Measurements from ENCODE around the gene GRIK3. TPM values are rescaled to one million over a fixed set of nuclear protein-coding genes. Genes with fewer than 3 reads are reported as not detected.
"Not testable (repeated sequence)": the region's sequence is repeated elsewhere in the genome, so short reads cannot be mapped to it uniquely, and the experiment has no call there.

GRIK3 gene
- polyA plus RNA-seq (2013, experiment 1 of 2): 1.2 TPM
- 1.1 TPM for polyA plus RNA-seq (2013, experiment 2 of 2)

GRCh38 chr1:37034121-37035013, at the start of gene GRIK3:
Gene GRIK3 (minus strand): TSS chr1:37034515. CDS start chr1:37034108, 407 bp downstream.
- Histone ChIP-seq H3K79me1 (ENCODE audit: low read length) (no peaks in the 10 kb centered on the region), H2AK5ac (ENCODE audit: low read length) (no peak within 1 kb of the TSS), H4K8ac (ENCODE audit: low read depth, low read length) (no peak within 1 kb of the TSS), H2BK120ac (ENCODE audit: low read depth, low read length) (no peak within 1 kb of the TSS), H3K18ac (ENCODE audit: low read length) (peak within 1 kb of the TSS; percentile 1), H4K5ac (ENCODE audit: low read length) (no peak within 1 kb of the TSS), H2BK5ac (ENCODE audit: low read length) (no peak within 1 kb of the TSS), H3K4me2 (ENCODE audit: low read length) (peak within 1 kb of the TSS; percentile 71), H3K36me3 (ENCODE audit: control insufficient read depth, insufficient read depth, low read length) (no peaks in the 10 kb centered on the region), H3K4me1 (ENCODE audit: control insufficient read depth, low read depth, low read length) (peaks cover 6% of the 10 kb centered on the region), H3K27ac (ENCODE audit: low read depth, low read length) (no peak within 1 kb of the TSS), H3K27me3 (ENCODE audit: insufficient read depth, low read length, poor library complexity) (peaks cover 27% of the 10 kb centered on the region), H3K56ac (ENCODE audit: low read length) (peak within 1 kb of the TSS; percentile 72), H3K9ac (ENCODE audit: low read length) (peak within 1 kb of the TSS; percentile 52), H2BK15ac (replicated peaks; ENCODE audit: low read depth) (no peak within 1 kb of the TSS), H3K23ac (ENCODE audit: low read length) (peak within 1 kb of the TSS; percentile 66), H3K4ac (ENCODE audit: low read depth, low read length) (no peak within 1 kb of the TSS), H3K4me3 (ENCODE audit: low read length) (peak within 1 kb of the TSS; percentile 10), H3K79me2 (ENCODE audit: control insufficient read depth, insufficient read depth, low read length) (no peaks in the 10 kb centered on the region)
- WGBS (ENCODE audit: extremely low coverage, insufficient coverage, low lambda C conversion rate): no CpG with 5 or more reads among the region's 128 CpGs
- peak; percentile 59 for DNase-seq

GRCh38 chr1:37084013-37084412, 49.7 kb upstream of the GRIK3 start:
- no peak overlapping the region for H3K9ac ChIP-seq (ENCODE audit: low read length)
- no peaks in the 10 kb centered on the region for H3K79me2 ChIP-seq (ENCODE audit: control insufficient read depth, insufficient read depth, low read length)
- H2BK5ac ChIP-seq (ENCODE audit: low read length): no peak overlapping the region
- no peak overlapping the region for H2BK15ac ChIP-seq (replicated peaks; ENCODE audit: low read depth)
- H3K4me3 ChIP-seq (ENCODE audit: low read length): no peak overlapping the region
- no peaks in the 10 kb centered on the region for H3K27me3 ChIP-seq (ENCODE audit: insufficient read depth, low read length, poor library complexity)
- H3K4ac ChIP-seq (ENCODE audit: low read depth, low read length): no peak overlapping the region
- no peak overlapping the region for H4K8ac ChIP-seq (ENCODE audit: low read depth, low read length)
- no peak overlapping the region for H3K4me2 ChIP-seq (ENCODE audit: low read length)
- H3K27ac ChIP-seq (ENCODE audit: low read depth, low read length): no peak overlapping the region
- H3K18ac ChIP-seq (ENCODE audit: low read length): no peak overlapping the region
- no peak overlapping the region for H2BK120ac ChIP-seq (ENCODE audit: low read depth, low read length)
- H3K79me1 ChIP-seq (ENCODE audit: low read length): no peaks in the 10 kb centered on the region
- H3K36me3 ChIP-seq (ENCODE audit: control insufficient read depth, insufficient read depth, low read length): no peaks in the 10 kb centered on the region
- no peaks in the 10 kb centered on the region for H3K4me1 ChIP-seq (ENCODE audit: control insufficient read depth, low read depth, low read length)
- H2AK5ac ChIP-seq (ENCODE audit: low read length): no peak overlapping the region
- DNase-seq: no peak
- no peak overlapping the region for H4K5ac ChIP-seq (ENCODE audit: low read length)
- no CpG with 5 or more reads among the region's 10 CpGs for WGBS (ENCODE audit: extremely low coverage, insufficient coverage, low lambda C conversion rate)
- H3K23ac ChIP-seq (ENCODE audit: low read length): no peak overlapping the region
- no peak overlapping the region for H3K56ac ChIP-seq (ENCODE audit: low read length)

- no peak overlapping the region for H3K56ac ChIP-seq (ENCODE audit: low read length)
- no peak overlapping the region for H2BK15ac ChIP-seq (replicated peaks; ENCODE audit: low read depth)
- H3K79me1 ChIP-seq (ENCODE audit: low read length): no peaks in the 10 kb centered on the region
- no peak overlapping the region for H2AK5ac ChIP-seq (ENCODE audit: low read length)
- H4K8ac ChIP-seq (ENCODE audit: low read depth, low read length): no peak overlapping the region
- H2BK120ac ChIP-seq (ENCODE audit: low read depth, low read length): no peak overlapping the region
- no peak overlapping the region for H3K4me2 ChIP-seq (ENCODE audit: low read length)
- no peak overlapping the region for H3K23ac ChIP-seq (ENCODE audit: low read length)
- H3K27me3 ChIP-seq (ENCODE audit: insufficient read depth, low read length, poor library complexity): no peaks in the 10 kb centered on the region
- no peak overlapping the region for H3K4me3 ChIP-seq (ENCODE audit: low read length)
- no peak for DNase-seq
- no peak overlapping the region for H3K18ac ChIP-seq (ENCODE audit: low read length)
- WGBS (ENCODE audit: extremely low coverage, insufficient coverage, low lambda C conversion rate): no CpG with 5 or more reads among the region's 12 CpGs
- H2BK5ac ChIP-seq (ENCODE audit: low read length): no peak overlapping the region
- no peaks in the 10 kb centered on the region for H3K36me3 ChIP-seq (ENCODE audit: control insufficient read depth, insufficient read depth, low read length)
- no peak overlapping the region for H3K9ac ChIP-seq (ENCODE audit: low read length)
- H3K4ac ChIP-seq (ENCODE audit: low read depth, low read length): no peak overlapping the region
- no peaks in the 10 kb centered on the region for H3K79me2 ChIP-seq (ENCODE audit: control insufficient read depth, insufficient read depth, low read length)
- no peaks in the 10 kb centered on the region for H3K4me1 ChIP-seq (ENCODE audit: control insufficient read depth, low read depth, low read length)
- no peak overlapping the region for H4K5ac ChIP-seq (ENCODE audit: low read length)
- H3K27ac ChIP-seq (ENCODE audit: low read depth, low read length): no peak overlapping the region
These were observed 49.3 kb upstream of the GRIK3 start for GRCh38 chr1:37083603-37084002.

GRCh38 chr1:37080296-37080986, 46.1 kb upstream of the GRIK3 start:
- H3K36me3 ChIP-seq (ENCODE audit: control insufficient read depth, insufficient read depth, low read length); H3K18ac ChIP-seq (ENCODE audit: low read length); H3K27me3 ChIP-seq (ENCODE audit: insufficient read depth, low read length, poor library complexity); H3K4me1 ChIP-seq (ENCODE audit: control insufficient read depth, low read depth, low read length); H3K4me2 ChIP-seq (ENCODE audit: low read length); H3K56ac ChIP-seq (ENCODE audit: low read length); H2AK5ac ChIP-seq (ENCODE audit: low read length); H3K27ac ChIP-seq (ENCODE audit: low read depth, low read length); H3K4me3 ChIP-seq (ENCODE audit: low read length); H3K9ac ChIP-seq (ENCODE audit: low read length); H4K5ac ChIP-seq (ENCODE audit: low read length); H2BK5ac ChIP-seq (ENCODE audit: low read length); H3K4ac ChIP-seq (ENCODE audit: low read depth, low read length); H3K23ac ChIP-seq (ENCODE audit: low read length); H4K8ac ChIP-seq (ENCODE audit: low read depth, low read length); DNase-seq; H2BK15ac ChIP-seq (replicated peaks; ENCODE audit: low read depth); H3K79me2 ChIP-seq (ENCODE audit: control insufficient read depth, insufficient read depth, low read length); H2BK120ac ChIP-seq (ENCODE audit: low read depth, low read length); H3K79me1 ChIP-seq (ENCODE audit: low read length): not testable (repeated sequence)
- no CpG with 5 or more reads among the region's 54 CpGs for WGBS (ENCODE audit: extremely low coverage, insufficient coverage, low lambda C conversion rate)

- Histone ChIP-seq H3K27me3 (ENCODE audit: insufficient read depth, low read length, poor library complexity) (no peaks in the 10 kb centered on the region), H3K23ac (ENCODE audit: low read length) (no peak overlapping the region), H3K79me1 (ENCODE audit: low read length) (no peaks in the 10 kb centered on the region), H2AK5ac (ENCODE audit: low read length) (no peak overlapping the region), H2BK15ac (replicated peaks; ENCODE audit: low read depth) (no peak overlapping the region), H2BK120ac (ENCODE audit: low read depth, low read length) (no peak overlapping the region), H3K56ac (ENCODE audit: low read length) (no peak overlapping the region), H3K4me2 (ENCODE audit: low read length) (no peak overlapping the region), H3K4me3 (ENCODE audit: low read length) (no peak overlapping the region), H3K27ac (ENCODE audit: low read depth, low read length) (no peak overlapping the region), H4K8ac (ENCODE audit: low read depth, low read length) (no peak overlapping the region), H4K5ac (ENCODE audit: low read length) (no peak overlapping the region), H2BK5ac (ENCODE audit: low read length) (no peak overlapping the region), H3K4ac (ENCODE audit: low read depth, low read length) (no peak overlapping the region), H3K79me2 (ENCODE audit: control insufficient read depth, insufficient read depth, low read length) (no peaks in the 10 kb centered on the region), H3K9ac (ENCODE audit: low read length) (no peak overlapping the region), H3K18ac (ENCODE audit: low read length) (no peak overlapping the region), H3K36me3 (ENCODE audit: control insufficient read depth, insufficient read depth, low read length) (no peaks in the 10 kb centered on the region), H3K4me1 (ENCODE audit: control insufficient read depth, low read depth, low read length) (no peaks in the 10 kb centered on the region)
- no peak for DNase-seq
- no CpG with 5 or more reads among the region's 2 CpGs for WGBS (ENCODE audit: extremely low coverage, insufficient coverage, low lambda C conversion rate)
These were observed 44.6 kb upstream of the GRIK3 start for GRCh38 chr1:37078866-37079265.

All from mesendoderm (in vitro differentiated cells).